Fibroblast of villous mesenchyme (primary cell): ENCODE results near the gene RAD51D. TPM values are rescaled to one million over a fixed set of nuclear protein-coding genes. Genes with fewer than 3 reads are reported as not detected.
"Not testable (repeated sequence)": the region's sequence is repeated elsewhere in the genome, so short reads cannot be mapped to it uniquely, and the experiment has no call there.

ENCODE experiments used
- DNase-seq: peaks from one replicate; pipeline ENCODE4 v3.0.0-alpha.2; 2010; ENCODE audit warnings: low read depth
- H3K4me3 ChIP-seq: 2 replicates; pipeline ENCODE4 v1.5.1; 2011; ENCODE audit warnings: low read depth, mild to moderate bottlenecking, low read length
- total RNA-seq: library from RNA; depleted of rRNA; stranded (reverse); fragments of >200 nt; gene quantifications from 2 replicates; pipeline ENCODE4 v1.2.3, GENCODE V29; 2012
- TF ChIP-seq, protein P1 (sequence below): IDR thresholded peaks from 2 replicates; pipeline ENCODE4 v1.5.1; 2012; ENCODE audit warnings: low read depth, mild to moderate bottlenecking, low read length; ENCODE audit not compliant: insufficient read depth

RAD51D gene
- total RNA-seq, 1 donor, result 8.6 TPM

- TF ChIP-seq, protein P1, sequence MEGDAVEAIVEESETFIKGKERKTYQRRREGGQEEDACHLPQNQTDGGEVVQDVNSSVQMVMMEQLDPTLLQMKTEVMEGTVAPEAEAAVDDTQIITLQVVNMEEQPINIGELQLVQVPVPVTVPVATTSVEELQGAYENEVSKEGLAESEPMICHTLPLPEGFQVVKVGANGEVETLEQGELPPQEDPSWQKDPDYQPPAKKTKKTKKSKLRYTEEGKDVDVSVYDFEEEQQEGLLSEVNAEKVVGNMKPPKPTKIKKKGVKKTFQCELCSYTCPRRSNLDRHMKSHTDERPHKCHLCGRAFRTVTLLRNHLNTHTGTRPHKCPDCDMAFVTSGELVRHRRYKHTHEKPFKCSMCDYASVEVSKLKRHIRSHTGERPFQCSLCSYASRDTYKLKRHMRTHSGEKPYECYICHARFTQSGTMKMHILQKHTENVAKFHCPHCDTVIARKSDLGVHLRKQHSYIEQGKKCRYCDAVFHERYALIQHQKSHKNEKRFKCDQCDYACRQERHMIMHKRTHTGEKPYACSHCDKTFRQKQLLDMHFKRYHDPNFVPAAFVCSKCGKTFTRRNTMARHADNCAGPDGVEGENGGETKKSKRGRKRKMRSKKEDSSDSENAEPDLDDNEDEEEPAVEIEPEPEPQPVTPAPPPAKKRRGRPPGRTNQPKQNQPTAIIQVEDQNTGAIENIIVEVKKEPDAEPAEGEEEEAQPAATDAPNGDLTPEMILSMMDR, result no peak
- no peak overlapping the region for H3K4me3 ChIP-seq
- no peak for DNase-seq
Measured at GRCh38 chr17:35116845-35117244, 2.8 kb downstream of the RAD51D start.

- not testable (repeated sequence) for DNase-seq, H3K4me3 ChIP-seq
Measured at GRCh38 chr17:35110791-35111190, 8.9 kb downstream of the RAD51D start.

GRCh38 chr17:35104844-35105450, 14.7 kb downstream of the RAD51D start:
- DNase-seq, result no peak
- no peak overlapping the region for H3K4me3 ChIP-seq
- TF ChIP-seq, protein P1, result no peak

DNA sequence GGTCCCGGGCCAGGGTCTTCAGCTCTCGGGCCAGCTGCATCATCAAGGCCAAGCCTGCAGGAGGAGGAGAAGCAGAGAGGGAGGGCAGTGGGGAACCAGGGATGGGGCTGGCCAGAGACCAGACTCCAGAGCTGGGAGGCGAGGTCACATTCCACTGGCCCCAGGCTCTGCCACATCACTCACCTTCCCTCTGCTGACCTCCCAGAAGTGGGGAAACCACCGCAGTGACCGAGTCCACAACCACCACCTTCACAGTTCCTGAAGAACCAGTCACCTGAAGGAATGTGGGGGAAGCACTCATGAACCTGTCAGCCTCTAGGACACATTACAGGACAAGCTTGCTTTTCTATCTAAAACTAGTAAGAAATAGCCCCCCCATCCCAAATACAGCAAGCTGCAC, 16.4 kb downstream of the RAD51D start:
- H3K4me3 ChIP-seq, result no peak overlapping the region
- DNase-seq, result no peak
- TF ChIP-seq, protein P1, result no peak

DNA sequence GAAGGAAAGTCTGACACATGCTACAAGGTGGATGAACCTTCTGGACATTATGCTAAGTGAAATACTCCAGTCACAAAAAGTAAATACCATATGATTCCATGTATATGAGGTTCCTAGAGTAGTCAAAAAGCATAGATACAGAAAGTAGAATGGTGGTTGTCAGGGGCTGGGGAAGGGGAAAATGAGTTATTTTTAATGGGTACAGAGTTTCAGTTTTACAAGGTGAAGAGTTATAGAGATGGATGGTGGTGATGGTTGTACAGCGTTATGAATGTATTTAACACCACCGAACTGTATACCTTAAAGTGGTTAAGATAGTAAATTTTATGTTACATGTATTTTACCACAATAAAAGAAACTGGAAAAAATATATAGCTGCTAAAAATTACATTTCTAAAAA, 17.9 kb downstream of the RAD51D start:
- no peak overlapping the region for H3K4me3 ChIP-seq
- no peak for DNase-seq
- TF ChIP-seq, protein P1, result no peak

- TF ChIP-seq, protein P1, result no peak
- no peak for DNase-seq
- H3K4me3 ChIP-seq, result no peak overlapping the region
Measured at GRCh38 chr17:35101036-35101435, 18.6 kb downstream of the RAD51D start.

GRCh38 chr17:35099908-35100307, 19.8 kb downstream of the RAD51D start:
- H3K4me3 ChIP-seq, result no peak overlapping the region
- DNase-seq, result no peak
- TF ChIP-seq, protein P1, result no peak

- DNase-seq, result no peak
- no peak overlapping the region for H3K4me3 ChIP-seq
- TF ChIP-seq, protein P1, result no peak
Measured at GRCh38 chr17:35097776-35098175, 21.9 kb downstream of the RAD51D start.
